Stimulated activated CD4-positive, alpha-beta T cell treated with anti-CD3 and anti-CD28 coated beads, Interleukin-15, amount 100 ng/mL, for 48 hours (primary cell): Measurements from ENCODE around the gene VPS35L.

ENCODE experiments used
- DNase-seq, 2 donors: peaks; one replicate each; pipeline ENCODE4 v3.0.0-alpha.2; 2020; ENCODE audit warnings: low read depth in 2 of 2

VPS35L gene

DNA sequence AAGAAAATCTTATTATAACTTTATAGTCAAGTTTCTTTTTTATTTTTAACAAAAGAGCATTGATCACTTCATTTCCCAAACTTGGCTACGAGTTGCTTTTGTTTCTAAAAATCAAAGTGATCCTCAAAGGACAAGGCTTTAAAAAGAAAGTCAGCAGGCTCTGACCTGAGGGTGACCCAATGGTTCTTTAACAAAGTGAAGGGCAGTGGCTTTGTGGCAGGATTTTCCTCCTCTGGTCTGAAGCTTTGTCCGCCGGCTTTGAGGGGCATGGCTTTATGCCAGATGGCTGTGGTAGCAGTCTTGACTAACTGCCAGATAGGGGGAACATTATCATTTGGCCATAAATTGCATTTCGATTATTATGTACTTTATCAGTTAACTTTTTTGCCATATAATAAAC lies 191.1 kb downstream of the VPS35L start:
- no peak for DNase-seq

DNA sequence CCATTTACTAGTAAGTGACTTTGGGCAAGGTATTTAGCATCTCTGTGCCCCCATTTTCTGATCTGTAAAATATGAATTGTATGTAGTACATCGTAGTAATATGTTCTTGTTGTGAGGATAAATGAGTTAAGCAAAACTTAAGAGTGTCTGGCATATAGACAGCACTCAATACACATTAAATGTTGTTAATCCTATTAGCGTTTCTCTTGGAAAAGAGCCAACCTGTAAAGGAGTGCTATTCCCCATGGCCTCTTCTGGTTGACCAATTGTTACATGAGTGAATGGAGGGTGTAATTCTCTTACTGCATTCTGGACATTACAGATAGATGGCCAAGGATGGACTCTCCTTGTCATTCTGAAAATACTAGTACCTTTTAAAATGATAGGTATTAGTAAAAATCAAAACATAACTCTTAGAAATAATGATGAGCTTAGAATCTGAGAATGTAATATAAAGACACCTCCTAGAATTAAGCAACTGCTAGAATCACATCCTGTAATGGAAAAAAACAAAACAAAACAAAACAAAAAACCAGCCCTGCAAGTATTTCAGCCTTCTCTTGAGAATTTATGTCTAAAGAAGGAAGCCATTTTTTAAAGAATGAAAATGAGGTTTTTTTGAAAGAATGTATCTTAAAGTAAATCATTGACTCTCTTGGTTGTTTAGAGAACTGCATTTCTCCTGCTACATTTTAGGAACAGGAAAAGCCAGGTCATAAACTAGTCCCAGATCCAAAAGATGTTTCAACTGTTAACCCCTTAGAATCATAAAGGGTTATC lies 193.1 kb downstream of the VPS35L start:
- no peak for DNase-seq

DNA sequence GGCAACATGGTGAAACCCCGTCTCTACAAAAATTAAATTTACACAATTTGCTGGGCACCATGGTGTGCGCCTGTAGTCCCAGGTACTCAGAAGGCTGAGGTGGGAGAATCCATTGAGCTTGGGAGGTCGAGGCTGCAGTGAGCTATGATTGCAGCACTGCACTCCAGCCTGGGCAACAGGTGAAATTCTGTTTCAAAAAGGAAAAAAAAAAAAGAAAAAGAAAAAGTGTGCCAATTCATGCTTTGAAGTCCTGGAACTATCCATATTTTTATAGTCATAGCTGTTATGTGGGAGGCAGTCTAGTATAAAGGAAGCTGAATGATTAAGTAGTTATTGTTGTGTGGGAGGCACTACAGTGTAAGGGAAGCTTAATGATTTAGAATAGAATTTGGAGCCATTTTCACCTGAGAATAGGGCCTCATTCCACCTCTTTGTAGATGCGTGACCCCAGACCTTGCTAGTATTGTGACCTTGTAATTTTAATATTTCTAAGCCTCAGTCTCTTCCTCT lies 194.1 kb downstream of the VPS35L start:
- DNase-seq, result no peak
